Kidney glomerular epithelial cell (primary cell): ENCODE data around the gene UGT2B7.
"Not testable (repeated sequence)": the region's sequence is repeated elsewhere in the genome, so short reads cannot be mapped to it uniquely, and the experiment has no call there.

Experiments
- DNase-seq: peaks from one replicate; lab custom pipeline; 2025; lab: John Stamatoyannopoulos, UW

The UGT2B7 gene

DNA sequence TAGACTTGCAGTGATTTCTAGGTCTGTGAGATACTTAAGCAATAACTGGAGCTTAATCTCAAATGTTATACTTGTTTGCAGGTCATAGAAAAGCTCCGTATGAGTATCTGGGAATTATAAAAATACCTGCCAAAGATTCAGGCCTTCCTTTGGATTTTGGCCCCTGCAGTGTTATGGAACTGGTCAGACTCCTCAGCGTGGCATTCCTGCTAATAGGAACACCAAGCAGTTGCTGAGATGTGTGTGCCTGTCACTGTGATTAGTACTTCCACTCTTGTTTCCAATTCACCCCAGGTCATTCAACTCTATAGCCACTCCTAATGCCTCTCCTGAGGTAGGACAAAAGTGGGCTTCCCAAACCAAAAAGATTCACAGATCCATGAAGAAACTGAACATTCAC, 7.8 kb upstream of the UGT2B7 start:
- no peak for DNase-seq

DNA sequence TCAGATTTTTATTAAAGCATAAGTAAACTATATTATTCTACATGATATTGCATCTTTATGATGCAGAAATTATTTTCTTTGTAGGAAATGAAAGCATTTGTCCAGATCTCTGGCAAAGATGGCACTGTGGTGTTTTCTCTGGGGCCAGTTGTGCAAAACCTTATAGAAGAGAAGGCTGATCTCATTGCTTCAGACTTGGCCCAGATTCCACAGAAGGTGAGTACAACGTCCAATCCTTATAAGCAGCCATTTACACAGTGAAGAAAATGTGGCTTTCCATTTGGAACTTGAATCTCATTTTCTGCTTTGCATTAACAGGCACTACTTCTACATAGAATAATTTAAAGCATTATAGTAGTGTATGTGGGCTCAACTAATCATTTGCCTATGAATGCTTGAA, 6.9 kb upstream of the UGT2B7 start:
- no peak for DNase-seq

DNA sequence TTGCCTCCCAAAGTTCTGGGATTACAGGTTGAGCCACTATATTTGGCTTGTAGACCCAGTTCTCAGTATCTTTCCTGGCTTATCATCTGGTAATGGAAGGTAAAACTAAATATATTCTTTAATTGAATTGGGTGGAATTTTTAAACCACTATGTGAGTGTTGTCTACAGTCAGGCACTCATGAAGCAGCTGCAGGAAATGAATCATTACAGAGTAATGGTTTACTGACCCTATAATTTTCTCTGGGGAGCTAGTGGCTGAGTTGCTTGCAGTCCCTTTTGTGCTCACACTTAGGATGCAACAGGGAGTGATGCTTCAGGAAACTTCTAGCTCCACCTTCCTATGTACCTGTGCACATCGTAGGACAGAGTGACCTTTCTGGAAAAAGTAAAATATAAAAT, 4.1 kb upstream of the UGT2B7 start:
- DNase-seq = peak; percentile 59

DNA sequence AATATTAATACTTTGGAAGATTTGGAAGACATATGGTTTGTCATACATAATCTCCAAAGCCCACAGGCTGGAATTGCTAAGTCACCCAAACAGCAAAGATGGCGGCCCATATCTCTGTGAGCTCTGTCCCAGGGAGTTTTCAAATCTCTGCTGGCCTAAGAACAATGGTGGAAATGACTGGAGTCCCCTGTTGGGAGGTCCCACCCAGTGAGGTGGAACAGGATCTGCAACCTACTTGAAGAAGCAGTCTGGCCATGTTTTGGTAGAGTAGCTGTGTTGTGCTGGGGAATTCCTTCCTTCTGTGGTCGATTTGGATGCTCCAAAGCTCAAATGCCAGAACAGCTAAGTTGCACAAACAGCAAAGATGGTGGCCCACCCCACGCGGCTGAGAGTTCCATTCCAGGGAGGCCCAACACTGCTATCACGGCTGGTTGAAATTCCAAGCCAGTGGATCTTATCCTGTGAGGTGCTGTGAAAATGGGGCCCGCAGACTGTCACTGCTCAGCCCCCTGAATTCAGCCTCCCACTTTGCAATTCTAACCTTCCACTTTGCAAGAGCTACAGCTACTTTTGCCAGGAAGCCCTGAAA, 3.2 kb upstream of the UGT2B7 start:
- no peak for DNase-seq

DNA sequence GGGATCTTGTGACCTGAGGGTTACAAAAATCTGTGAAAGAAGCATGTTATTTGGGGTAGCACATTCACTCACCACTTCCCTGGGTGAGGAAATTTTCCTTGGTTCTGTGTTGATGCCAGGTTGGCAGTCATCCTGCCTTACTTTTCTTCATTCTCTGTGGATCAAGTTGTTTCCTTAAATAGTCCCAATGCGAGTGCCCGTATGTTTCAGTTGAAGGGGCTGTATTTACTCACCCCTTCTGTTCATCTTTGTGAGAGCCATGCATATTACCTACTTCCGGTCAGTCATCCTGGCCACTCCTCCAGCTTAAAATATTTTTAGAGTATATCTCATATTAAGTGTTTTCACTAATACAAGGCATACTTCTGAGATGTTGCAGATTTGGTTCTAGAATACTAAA, 2.6 kb upstream of the UGT2B7 start:
- no peak for DNase-seq

DNA sequence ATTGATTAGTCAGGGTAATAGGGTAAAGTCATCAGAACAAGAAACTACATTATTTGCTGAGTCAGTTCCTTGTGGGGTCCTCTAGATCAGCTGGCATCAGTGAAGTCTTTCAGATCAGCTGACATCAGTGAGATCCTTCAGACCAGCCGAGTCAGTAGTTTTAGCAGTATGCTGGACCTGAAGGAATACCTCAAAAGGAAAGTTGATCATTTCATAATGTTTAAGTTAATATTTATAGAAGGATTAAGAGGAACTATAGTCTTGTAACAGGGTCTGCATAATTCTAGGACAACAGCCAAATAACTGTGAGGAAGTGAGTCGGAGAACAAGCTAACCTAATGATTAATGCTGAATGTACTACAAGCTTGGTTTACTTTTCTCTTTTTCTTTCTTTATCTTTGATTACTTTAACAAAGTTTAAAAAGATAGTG, 958 bp upstream of the UGT2B7 start:
- DNase-seq = peak; percentile 90

DNA sequence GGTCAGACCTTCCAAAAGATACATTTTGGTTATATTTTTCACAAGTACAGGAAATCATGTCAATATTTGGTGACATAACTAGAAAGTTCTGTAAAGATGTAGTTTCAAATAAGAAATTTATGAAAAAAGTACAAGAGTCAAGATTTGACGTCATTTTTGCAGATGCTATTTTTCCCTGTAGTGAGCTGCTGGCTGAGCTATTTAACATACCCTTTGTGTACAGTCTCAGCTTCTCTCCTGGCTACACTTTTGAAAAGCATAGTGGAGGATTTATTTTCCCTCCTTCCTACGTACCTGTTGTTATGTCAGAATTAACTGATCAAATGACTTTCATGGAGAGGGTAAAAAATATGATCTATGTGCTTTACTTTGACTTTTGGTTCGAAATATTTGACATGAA, 536 bp downstream of the UGT2B7 start:
- no peak for DNase-seq

DNA sequence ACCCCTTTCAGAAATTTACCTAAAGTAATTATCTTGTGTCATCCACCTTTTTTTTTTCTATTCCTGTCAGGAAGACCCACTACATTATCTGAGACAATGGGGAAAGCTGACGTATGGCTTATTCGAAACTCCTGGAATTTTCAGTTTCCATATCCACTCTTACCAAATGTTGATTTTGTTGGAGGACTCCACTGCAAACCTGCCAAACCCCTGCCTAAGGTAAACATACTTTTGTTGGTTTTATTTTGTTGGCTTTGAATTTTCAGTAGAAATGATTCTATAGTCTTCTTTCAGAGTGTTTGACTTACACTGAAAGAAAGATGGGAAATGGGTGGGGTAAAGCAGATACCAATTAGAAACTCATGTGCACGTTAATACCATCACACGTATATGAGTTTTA, 2.2 kb downstream of the UGT2B7 start:
- no peak for DNase-seq

DNA sequence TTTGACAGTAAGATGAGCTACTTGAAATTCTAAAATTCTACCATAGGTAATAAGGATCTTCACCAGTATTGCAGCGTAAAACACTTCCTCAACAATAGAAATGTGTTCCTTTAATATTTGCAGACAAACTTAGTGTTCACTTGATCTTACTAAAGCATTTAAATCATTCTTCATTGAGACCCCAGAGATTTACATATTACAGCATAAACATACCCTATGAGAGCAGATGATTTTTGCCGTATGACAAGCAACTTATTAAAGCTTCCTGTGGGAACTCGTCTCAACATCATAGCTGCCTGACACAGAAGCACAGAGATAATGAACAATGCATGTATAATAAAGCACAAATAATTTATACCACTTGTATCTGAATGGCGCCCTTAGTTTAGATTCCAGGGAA, 3.6 kb downstream of the UGT2B7 start:
- DNase-seq = no peak

DNA sequence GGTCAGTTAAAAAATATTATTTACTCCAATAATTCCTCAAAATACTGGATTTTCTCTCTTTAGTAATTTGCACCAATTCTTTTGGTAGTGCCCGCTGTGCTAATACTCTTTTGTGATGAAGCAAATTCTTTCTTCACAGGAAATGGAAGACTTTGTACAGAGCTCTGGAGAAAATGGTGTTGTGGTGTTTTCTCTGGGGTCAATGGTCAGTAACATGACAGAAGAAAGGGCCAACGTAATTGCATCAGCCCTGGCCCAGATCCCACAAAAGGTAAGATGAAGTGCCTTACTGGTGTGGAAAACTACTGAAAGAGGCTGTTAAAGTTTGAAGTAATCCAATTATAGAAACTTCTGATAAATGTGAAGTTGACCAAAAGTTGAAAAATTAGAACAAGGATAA, 6.4 kb downstream of the UGT2B7 start:
- not testable (repeated sequence) for DNase-seq

DNA sequence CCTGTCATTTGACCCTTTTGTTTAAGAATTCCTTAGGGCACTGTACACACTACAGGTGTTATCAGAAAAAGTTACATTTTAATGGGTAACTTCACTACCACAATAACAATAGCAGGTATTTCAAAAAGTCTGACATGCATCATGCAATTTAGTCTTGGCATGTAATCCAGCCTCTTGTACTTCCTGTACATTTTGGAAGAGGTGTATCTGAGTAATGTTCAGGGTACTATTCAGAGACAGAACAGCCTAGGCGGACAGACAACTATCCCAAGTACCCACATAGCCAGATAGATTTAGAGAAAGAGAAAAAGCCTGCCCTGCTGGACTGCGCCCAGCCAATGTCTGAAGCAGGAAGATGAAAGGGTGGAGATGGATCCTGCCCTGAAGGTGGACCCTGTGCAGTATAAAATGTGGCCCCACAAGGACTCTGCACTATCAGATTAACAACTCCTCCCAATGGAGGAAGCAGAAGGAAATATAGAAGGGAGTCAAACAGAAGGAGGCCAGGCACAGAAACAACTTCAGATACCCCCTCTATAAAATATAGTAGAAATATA, 8.5 kb downstream of the UGT2B7 start:
- no peak for DNase-seq

DNA sequence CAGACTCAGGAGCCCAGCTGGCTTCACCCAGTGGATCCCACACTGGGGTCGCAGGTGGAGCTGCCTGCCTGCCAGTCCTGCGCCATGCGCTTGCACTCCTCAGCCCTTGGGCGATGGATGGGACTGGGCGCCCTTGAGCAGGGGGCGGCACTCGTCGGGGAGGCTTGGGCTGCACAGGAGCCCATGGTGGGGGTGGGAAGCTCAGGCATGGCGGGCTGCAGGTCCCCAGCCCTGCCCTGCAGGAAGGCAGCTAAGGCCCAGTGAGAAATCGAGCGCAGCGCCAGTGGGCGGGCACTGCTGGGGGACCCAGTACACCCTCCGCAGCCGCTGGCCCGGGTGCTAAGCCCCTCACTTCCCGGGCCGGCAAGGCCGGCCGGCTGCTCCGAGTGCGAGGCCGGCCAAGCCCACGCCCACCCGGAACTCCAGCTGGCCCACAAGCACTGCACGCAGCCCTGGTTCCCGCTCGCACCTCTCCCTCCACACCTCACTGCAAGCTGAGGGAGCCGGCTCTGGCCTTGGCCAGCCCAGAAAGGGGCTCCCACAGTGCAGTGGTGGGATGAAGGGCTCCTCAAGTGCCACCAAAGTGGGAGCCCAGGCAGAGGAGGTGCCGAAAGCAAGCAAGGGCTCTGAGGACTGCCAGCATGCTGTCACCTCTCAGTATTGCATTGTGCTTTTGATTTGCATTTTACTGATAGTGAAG, 19.0 kb downstream of the UGT2B7 start:
- DNase-seq = not testable (repeated sequence)

DNA sequence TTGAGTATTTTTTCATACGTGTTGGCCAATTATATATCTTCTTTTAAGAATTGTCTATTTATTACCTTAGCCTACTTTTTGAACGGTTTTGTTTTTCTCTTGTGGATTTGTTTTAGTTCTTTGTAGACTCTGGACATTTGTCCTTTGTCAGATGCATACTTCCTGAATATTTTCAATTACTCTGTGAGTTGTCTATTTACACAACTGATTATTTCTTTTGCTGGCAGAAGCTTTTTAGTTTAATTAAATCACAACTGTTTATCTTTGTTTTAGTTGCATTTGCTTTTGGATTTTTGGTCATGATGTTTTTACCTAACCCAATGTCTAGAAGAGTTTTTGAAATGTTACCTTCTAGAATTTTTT, 19.6 kb downstream of the UGT2B7 start:
- no peak for DNase-seq

DNA sequence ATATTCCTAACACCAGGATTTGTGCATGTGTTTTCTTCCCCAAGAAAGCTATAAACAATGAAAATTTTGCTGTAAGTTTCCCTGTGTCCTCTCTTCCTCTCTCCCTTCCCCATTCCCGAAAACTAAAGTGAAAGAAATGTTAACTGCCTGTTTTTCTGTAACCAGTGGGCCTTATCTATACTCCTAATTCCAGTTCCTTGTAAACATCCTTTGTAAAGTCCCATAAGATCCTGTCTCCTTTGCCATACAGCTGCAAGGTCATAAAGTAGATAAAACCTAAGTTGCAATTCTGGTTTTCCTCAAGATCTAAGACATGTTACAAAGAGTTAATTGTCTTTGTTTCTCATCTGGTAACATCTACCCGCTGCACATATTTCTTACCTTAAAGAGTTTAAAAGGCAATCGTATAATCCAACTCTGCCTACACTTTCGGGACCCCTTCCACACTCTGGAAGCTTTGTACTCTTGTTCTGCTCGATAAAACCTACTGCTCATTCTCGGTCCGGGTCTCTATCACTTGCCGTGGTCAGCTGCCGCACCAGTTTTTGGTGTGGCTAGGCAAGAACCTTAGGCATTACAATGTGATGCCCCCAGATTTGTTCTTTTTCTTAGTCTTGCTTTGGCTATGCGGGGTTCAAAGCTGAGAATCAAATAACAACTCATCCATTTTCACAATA, 20.5 kb downstream of the UGT2B7 start:
- DNase-seq = no peak

DNA sequence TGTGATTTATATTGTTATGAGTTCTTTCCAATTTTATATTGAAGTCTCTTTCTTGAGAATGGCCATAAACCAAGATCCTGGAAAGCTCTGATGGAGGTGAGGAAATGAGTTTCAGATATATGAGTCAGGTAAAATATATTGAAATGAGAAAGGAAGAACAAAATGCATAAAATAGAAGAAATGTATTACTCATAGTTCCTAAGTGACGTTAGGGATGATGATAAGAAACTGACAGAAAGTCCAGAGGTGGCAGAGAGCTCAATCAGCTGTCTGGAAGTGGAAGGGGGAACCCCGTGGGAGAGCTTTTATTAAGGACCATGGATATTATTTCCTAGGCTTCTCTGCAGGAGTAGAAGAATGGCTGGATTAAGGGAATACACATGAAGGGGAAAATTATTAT, 24.6 kb downstream of the UGT2B7 start:
- DNase-seq = no peak

DNA sequence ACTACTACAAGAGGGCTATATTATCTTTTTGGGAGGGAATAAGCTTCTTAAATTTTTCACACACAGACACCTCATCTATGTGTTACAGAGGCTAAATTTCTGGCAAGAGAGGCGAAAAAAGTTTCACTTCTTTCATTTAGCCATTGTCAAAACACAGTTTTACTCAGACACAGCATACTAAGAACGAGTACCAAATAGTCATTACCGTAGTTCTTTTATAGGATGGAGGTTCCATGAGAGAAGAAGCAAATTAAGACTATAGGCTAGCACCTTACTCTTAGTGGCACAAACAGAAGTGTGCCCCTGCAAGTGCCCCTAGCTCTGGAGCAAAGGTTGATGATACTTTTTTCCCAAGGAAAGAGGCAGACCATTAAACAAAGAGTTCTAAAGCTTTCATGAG, 26.2 kb downstream of the UGT2B7 start:
- no peak for DNase-seq

DNA sequence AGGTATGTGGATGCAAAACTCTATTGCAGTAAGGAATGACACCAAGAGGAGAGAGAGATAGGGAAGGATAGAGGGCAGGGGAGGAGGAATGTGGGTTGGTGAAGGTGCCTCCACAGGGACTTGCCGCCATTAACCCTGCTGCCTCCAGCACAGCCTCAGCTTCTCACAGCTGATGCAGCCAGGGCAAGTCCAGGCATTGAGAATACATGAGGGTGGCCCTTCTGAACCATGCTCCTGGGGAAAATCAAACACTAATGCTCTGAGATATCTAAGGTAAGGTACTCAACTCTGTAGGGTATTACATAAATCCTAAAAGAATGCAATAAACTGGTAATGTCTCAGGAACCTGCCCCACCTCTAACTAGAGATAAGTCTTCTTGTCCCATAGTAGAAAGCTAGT, 28.7 kb downstream of the UGT2B7 start:
- no peak for DNase-seq

DNA sequence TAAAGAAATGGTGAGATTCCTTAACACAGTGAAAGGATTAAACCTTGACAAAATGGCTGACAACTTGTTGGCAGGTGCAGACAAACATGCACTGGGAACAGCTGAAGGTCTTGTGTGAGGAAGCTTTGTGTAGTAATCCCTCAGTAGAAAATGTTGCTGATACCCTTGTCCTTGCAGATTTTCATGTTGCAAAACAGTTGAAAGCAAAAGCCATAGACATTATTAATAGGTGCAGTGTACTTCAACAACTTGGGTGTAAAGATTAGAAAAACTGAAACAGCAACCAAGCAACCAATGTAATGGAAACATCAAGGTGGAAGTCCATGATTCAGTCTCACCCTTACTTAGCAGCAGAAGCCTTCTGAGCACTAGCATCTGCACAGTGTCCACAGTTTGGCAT, 29.8 kb downstream of the UGT2B7 start:
- no peak for DNase-seq

DNA sequence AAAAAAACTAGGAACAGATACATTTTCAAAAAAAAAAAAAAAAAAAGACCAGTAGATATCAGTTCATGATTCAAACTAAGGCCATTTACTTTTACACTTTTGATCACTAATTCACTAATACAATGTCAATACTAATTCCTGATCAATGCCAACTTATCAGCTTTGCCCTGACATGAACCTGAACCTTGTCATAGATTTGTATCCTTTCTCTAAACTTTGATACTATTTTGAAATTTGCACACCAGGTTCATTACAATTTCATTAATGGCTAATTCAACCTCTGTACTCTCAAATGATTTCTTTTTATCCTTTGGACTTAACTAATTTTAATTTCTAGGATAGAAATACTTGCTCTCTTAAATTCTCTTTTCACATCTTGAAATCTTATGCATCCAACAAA, 37.7 kb downstream of the UGT2B7 start:
- DNase-seq = no peak

DNA sequence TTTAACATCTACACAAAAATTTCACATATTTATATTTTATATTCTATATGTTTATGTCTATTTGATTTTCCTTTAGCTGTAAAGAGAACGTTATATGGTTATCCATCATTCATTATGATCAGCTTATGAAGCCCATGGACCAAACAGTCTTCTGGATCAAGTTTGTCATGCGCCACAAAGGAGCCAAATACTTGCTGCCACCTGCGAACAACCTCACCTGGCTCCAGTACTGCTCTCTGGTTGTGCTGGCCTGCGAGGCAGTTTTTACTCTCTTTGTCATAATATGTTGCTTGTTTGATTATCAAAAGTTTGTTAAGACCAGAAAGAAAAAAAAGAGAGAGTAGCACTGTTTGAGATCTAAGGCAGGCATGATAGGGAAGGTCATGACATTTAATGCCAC, 38.2 kb downstream of the UGT2B7 start:
- no peak for DNase-seq

DNA sequence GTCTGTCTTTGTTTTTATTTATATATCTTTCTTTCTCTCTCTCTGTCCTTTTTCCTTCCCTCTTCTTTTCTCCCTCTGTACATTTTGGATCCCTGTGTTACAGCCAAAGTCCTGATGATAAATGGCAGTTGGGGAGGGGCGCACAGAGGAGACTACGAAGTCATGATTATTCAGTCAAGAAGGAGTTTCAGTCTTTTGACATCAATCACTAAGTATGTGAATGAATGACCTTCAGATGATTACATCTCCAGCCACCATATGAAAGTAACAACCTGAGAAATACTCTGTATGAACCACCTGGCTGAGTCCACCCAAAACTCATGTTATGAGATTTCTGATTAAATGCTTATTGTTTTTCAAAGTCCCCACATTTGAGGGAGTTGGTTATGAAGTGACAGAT, 45.0 kb downstream of the UGT2B7 start:
- no peak for DNase-seq

DNA sequence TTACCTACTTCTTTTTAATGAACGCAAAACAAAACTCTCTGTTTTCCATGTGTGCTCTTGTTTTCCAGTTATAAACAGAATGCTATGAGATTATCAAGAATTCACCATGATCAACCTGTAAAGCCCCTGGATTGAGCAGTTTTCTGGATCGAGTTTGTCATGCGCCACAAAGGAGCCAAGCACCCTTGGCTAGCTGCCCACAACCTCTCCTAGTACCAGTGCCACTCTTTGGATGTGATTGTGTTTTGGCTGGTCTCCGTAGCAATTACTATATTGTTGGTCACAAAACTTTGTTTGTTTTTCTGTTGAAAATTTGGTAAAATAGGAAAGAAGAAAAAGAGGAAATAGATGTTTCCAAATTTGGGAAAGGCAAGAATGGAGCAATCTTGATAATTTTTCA, 51.1 kb downstream of the UGT2B7 start:
- DNase-seq = no peak

DNA sequence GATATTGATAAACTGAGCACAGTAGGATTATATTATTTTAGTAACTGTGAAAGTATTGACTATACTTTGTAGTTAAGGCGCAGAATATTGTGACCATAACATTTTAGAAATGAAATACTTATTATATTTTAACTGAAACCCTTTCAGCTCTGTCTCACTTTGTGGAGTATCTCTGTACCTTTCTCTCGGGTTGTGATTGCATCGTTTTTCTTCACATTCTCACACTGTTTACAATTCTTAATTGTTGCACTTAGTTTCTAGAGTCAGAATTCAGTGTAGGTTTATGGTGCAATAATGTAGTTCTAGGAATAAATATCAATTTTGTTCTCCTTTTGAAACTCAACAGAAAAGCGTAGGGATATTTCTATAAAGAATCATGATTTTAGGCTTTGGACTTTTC, 57.7 kb downstream of the UGT2B7 start:
- DNase-seq = no peak
